ENCODE results near the gene MCTP1.

The MCTP1 gene

GRCh38 chr5:94941122-94941755 is 343.7 kb downstream of the MCTP1 start:
- no peak for TF ChIP-seq FOXA1 (IDR thresholded peaks at IDR 0.05)
- no peak for TF ChIP-seq BHLHE40 (IDR thresholded peaks at IDR 0.05; ENCODE audit: borderline replicate concordance)
- no peak for TF ChIP-seq TARDBP (IDR thresholded peaks at IDR 0.05)
- no peak for TF ChIP-seq FOXM1 (IDR thresholded peaks at IDR 0.05; ENCODE audit: borderline replicate concordance)
- no peak for TF ChIP-seq ELF4 (IDR thresholded peaks at IDR 0.05)
- TF ChIP-seq HDGF (IDR thresholded peaks at IDR 0.05; ENCODE audit: borderline replicate concordance), result no peak
- TF ChIP-seq FOXK2 (IDR thresholded peaks at IDR 0.05), result no peak
- no peak for TF ChIP-seq NFRKB (IDR thresholded peaks at IDR 0.05)
- no peak for TF ChIP-seq PKNOX1 (IDR thresholded peaks at IDR 0.05)
- TF ChIP-seq SUZ12 (IDR thresholded peaks at IDR 0.05), result no peak
- no peak for TF ChIP-seq LEF1 (IDR thresholded peaks at IDR 0.05; ENCODE audit: borderline replicate concordance)
- TF ChIP-seq ARNT (IDR thresholded peaks at IDR 0.05), result no peak
- no peak for TF ChIP-seq L3MBTL2 (conservative IDR thresholded peaks at IDR 0.05)
- no peak for TF ChIP-seq ZNF384 (IDR thresholded peaks at IDR 0.05)
- no peak for TF ChIP-seq CTBP1 (IDR thresholded peaks at IDR 0.05; ENCODE audit: borderline replicate concordance)
- TF ChIP-seq SP1 (IDR thresholded peaks at IDR 0.05), result no peak
- ChIA-PET CTCF (no interaction called here), POLR2A (no interaction called here)
- no peak for DNase-seq (ENCODE audit: extremely low spot score)

GRCh38 chr5:94932259-94932658 is 352.6 kb downstream of the MCTP1 start:
- ChIA-PET POLR2A (no interaction called here), CTCF (no interaction called here)
- no peak for DNase-seq (ENCODE audit: extremely low spot score)
- TF ChIP-seq FOXA1 (IDR thresholded peaks at IDR 0.05), result no peak

GRCh38 chr5:94928891-94929290 is 356.0 kb downstream of the MCTP1 start:
- no peak for DNase-seq (ENCODE audit: extremely low spot score)
- ChIA-PET POLR2A (no interaction called here), CTCF (no interaction called here)
- TF ChIP-seq BHLHE40 (IDR thresholded peaks at IDR 0.05; ENCODE audit: borderline replicate concordance) (no peak), FOXM1 (IDR thresholded peaks at IDR 0.05; ENCODE audit: borderline replicate concordance) (no peak), HDGF (IDR thresholded peaks at IDR 0.05; ENCODE audit: borderline replicate concordance) (no peak), ARNT (IDR thresholded peaks at IDR 0.05) (no peak), NFRKB (IDR thresholded peaks at IDR 0.05) (no peak), ELF4 (IDR thresholded peaks at IDR 0.05) (no peak), FOXA1 (IDR thresholded peaks at IDR 0.05) (no peak), SUZ12 (IDR thresholded peaks at IDR 0.05) (no peak), ZNF384 (IDR thresholded peaks at IDR 0.05) (no peak), L3MBTL2 (conservative IDR thresholded peaks at IDR 0.05) (no peak), CTBP1 (IDR thresholded peaks at IDR 0.05; ENCODE audit: borderline replicate concordance) (no peak), LEF1 (IDR thresholded peaks at IDR 0.05; ENCODE audit: borderline replicate concordance) (no peak), FOXK2 (IDR thresholded peaks at IDR 0.05) (no peak), PKNOX1 (IDR thresholded peaks at IDR 0.05) (no peak), SP1 (IDR thresholded peaks at IDR 0.05) (no peak), TARDBP (IDR thresholded peaks at IDR 0.05) (no peak)

- no peak for TF ChIP-seq BHLHE40 (IDR thresholded peaks at IDR 0.05; ENCODE audit: borderline replicate concordance)
- no peak for TF ChIP-seq ELF4 (IDR thresholded peaks at IDR 0.05)
- TF ChIP-seq TARDBP (IDR thresholded peaks at IDR 0.05), result no peak
- TF ChIP-seq FOXA1 (IDR thresholded peaks at IDR 0.05), result no peak
- TF ChIP-seq FOXK2 (IDR thresholded peaks at IDR 0.05), result no peak
- no peak for TF ChIP-seq SUZ12 (IDR thresholded peaks at IDR 0.05)
- no peak for TF ChIP-seq L3MBTL2 (conservative IDR thresholded peaks at IDR 0.05)
- CTCF ChIA-PET, result no interaction called here
- DNase-seq (ENCODE audit: extremely low spot score), result no peak
- POLR2A ChIA-PET, result no interaction called here
Measured at GRCh38 chr5:94920570-94920969, 364.3 kb downstream of the MCTP1 start.

- CTCF ChIA-PET, result no interaction called here
- POLR2A ChIA-PET, result no interaction called here
- no peak for DNase-seq (ENCODE audit: extremely low spot score)
- TF ChIP-seq FOXK2 (IDR thresholded peaks at IDR 0.05), result no peak
- no peak for TF ChIP-seq ZNF384 (IDR thresholded peaks at IDR 0.05)
- no peak for TF ChIP-seq SUZ12 (IDR thresholded peaks at IDR 0.05)
Measured at GRCh38 chr5:94916619-94917018, 368.3 kb downstream of the MCTP1 start.

- CTCF ChIA-PET, result no interaction called here
- TF ChIP-seq HDGF (IDR thresholded peaks at IDR 0.05; ENCODE audit: borderline replicate concordance) (no peak), ELF4 (IDR thresholded peaks at IDR 0.05) (no peak), L3MBTL2 (conservative IDR thresholded peaks at IDR 0.05) (no peak), FOXA1 (IDR thresholded peaks at IDR 0.05) (no peak), TARDBP (IDR thresholded peaks at IDR 0.05) (no peak), SP1 (IDR thresholded peaks at IDR 0.05) (no peak), ARNT (IDR thresholded peaks at IDR 0.05) (no peak), LEF1 (IDR thresholded peaks at IDR 0.05; ENCODE audit: borderline replicate concordance) (no peak), CTBP1 (IDR thresholded peaks at IDR 0.05; ENCODE audit: borderline replicate concordance) (no peak), NFRKB (IDR thresholded peaks at IDR 0.05) (no peak), ZNF384 (IDR thresholded peaks at IDR 0.05) (no peak), SUZ12 (IDR thresholded peaks at IDR 0.05) (no peak), FOXM1 (IDR thresholded peaks at IDR 0.05; ENCODE audit: borderline replicate concordance) (no peak), BHLHE40 (IDR thresholded peaks at IDR 0.05; ENCODE audit: borderline replicate concordance) (no peak), FOXK2 (IDR thresholded peaks at IDR 0.05) (no peak), PKNOX1 (IDR thresholded peaks at IDR 0.05) (no peak)
- no peak for DNase-seq (ENCODE audit: extremely low spot score)
- POLR2A ChIA-PET, result no interaction called here
Measured at GRCh38 chr5:94911276-94911675, 373.6 kb downstream of the MCTP1 start.
